ENCODE results near the gene SPECC1.
A peak's percentile ranks its signal among the peaks of the same experiment; 100 is the strongest.
"Not testable (repeated sequence)": the region's sequence is repeated elsewhere in the genome, so short reads cannot be mapped to it uniquely, and the experiment has no call there.

SPECC1 gene

DNA sequence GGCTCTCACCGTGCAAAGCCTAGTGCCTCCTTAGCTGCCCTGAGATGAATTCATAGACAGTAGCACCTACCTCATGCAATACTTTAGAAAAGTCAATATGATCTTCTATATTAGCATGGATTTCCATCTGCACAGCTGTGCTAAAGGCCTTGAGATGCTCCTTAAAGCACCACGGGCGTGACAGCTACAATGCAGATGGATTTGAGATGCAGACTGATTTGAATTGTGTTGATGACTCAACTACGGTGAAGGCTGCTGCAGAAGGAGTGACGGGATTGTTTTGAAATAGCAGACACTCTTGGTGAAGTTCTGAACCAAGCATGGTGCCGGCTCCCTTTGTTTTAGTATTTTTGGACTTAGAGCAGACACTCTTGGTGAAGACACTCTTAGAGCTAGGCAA is 88.2 kb downstream of the SPECC1 start:
- no peak for DNase-seq

- DNase-seq = no peak
These were observed 89.2 kb downstream of the SPECC1 start for GRCh38 chr17:20098314-20098713.

GRCh38 chr17:20100806-20101205 is 91.6 kb downstream of the SPECC1 start:
- not testable (repeated sequence) for DNase-seq

- no peak for DNase-seq
These were observed 94.6 kb downstream of the SPECC1 start for GRCh38 chr17:20103454-20104446.

- DNase-seq = peak; percentile 17
These were observed 96.6 kb downstream of the SPECC1 start for GRCh38 chr17:20105539-20106280.

- not testable (repeated sequence) for DNase-seq
These were observed 97.3 kb downstream of the SPECC1 start for GRCh38 chr17:20106446-20106845.

DNA sequence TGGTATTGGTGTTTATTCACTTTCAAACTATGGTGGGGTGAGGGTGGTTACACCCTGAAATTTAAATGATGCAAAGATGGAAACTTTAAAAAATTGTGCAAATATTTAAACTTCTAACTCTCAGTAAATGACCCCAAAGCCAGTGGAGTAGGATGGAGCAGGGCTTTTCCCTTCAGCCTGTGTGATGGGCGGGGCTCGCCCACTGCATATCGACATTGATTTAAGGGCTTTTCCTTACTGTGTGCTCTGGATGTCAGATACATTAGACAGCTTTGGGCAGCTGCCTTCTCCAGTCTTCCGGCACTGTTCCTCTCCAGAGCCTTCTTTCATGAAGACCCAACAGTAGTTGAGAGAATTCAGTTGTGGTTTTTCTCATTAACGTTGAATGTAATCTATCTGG is 99.9 kb downstream of the SPECC1 start:
- no peak for DNase-seq

GRCh38 chr17:20111538-20111937 is 102.4 kb downstream of the SPECC1 start:
- DNase-seq = no peak

- no peak for DNase-seq
These were observed 105.3 kb downstream of the SPECC1 start for GRCh38 chr17:20114466-20114865.

DNA sequence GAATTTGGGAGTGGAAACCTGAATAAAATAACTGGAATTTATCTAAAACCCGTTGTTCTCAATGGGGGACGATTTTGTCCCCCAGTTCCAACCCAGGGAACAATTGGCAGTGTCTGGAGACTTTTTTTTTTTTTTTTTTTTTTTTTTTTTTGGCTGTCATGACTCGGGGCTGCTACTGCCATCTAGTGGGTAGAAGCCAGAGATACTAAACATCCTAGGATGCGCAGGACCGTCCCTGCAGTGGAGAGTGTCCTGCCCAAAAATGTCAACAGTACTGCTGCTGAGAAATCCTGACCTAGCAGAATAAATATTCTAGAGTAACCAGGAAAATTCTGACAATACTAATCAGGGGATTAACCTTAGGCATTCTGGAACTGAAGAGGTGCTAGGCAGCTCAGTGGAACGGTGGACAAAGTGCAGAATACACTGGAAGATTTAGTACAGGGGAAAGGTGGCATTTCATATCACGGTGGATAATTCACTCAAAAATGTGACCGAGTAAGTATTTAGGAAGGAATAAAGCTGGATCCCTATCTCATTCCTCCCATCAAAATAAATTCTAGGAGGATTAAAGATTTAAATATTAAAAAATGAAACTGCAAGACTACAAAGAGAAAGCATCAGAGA is 107.6 kb downstream of the SPECC1 start:
- DNase-seq = peak; percentile 64

GRCh38 chr17:20118280-20118679 is 109.1 kb downstream of the SPECC1 start:
- no peak for DNase-seq

DNA sequence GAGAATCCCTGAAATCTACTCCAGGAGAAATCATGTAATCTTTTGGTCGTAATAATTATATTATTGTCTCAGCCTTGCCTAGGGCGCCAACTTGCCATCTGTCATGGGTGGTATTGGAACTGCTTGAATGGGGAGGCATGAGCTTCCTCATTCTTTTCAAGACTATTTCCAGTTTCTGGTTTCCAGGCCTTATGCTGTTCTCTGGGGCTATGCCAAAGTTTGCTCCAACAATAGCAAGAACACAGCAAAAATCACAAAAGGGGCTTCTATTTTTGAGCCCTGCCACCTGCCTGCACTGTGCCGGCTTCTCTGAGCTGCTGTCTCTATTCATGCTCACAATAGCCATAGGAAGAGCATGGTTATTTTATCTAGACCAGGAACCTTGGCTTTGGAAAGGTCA is 111.7 kb downstream of the SPECC1 start:
- no peak for DNase-seq

DNA sequence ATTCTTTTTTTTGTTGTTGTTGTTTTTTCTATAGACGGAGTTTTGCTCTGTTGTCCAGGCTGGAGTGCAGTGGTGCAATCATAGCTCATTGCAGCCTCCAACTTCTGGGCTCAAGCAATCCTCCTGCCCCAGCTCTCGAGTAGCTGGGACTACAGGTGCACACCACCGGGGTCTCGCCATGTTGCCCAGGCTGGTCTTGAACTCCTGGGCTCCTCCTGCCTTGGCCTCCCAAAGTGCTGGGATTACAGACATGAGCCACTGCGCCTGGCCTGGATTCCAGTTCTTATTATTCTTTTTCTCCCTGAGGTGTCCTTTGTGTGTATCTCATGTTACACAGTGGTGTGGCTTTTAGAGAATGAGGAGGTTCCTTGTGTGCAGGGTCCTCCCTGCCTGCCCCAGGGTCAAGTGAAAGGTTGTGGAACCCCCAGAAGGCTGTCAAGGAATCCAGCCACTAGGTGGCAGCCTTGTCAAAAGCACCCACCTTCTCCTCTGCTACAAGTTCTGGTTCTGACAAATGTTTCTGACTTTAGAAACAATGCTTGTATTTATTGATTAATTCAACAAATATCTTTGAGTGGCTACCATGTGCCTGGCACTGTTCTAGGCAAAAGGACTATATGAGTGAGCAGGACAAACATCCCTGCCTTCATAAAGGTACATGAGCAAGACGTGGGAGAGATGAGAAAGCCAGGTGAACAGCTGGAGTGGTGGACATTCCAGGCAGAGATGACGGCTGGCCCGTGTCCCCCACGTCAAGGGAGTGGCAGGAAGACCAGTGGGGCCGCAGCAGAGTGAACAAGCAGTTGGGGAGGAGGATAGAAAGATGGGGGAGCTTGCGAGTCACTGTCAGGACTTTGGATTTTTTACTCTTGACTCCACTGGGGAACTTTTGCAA is 112.4 kb downstream of the SPECC1 start:
- peak; percentile 50 for DNase-seq

DNA sequence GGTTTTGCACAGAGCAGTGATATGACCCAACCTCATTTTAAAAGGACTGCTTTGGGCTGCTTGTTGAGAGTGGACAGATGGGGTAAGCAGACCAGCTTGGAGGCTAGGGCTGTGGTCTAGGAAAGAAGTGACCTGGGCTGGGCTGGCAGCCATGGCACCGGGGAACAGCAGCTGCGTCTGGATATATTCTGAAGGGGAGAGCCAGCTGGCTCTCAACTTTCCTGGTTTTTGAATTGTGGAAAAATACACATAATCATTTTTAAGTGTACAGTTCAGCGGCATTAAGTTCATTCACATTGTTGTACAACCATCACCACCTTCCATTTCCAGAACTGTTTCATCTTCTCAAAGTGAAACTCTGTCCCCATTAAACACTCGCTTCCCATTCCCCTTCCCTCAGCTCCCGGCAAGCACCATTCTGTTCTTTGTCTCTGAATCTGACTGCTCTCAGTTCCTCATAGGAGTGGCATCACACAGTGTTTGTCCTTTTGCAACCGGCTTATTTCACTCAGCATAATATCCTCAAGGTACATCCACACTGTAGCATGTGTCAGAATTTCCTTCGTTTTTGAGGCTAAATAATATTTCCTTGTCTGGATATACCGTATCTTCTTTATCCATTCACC is 113.2 kb downstream of the SPECC1 start:
- no peak for DNase-seq

GRCh38 chr17:20123209-20123608 is 114.0 kb downstream of the SPECC1 start:
- DNase-seq = peak; percentile 60

DNA sequence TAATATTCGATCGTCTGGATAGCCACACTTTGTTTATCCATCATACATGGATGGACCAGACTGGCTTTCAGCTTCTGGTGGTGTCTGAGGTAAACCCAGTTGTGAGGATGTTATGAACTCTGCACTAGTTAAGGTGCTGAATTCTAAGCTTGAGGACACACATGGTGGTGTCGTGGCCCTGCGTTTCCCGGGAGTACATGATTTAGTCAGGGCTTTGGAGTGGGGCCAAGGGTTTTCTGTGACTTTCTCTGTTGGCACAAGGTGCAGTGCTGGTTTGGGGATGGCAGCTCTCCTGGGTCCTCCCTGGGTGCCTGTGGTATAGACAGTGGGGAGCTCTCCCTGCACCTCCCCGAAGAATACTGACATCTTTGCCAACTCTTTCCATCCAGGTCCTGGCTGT is 116.6 kb downstream of the SPECC1 start:
- DNase-seq = no peak

GRCh38 chr17:20127360-20128035 is 118.3 kb downstream of the SPECC1 start:
- no peak for DNase-seq

- DNase-seq = no peak
These were observed 119.0 kb downstream of the SPECC1 start for GRCh38 chr17:20128036-20128667.

GRCh38 chr17:20133517-20133916 is 124.4 kb downstream of the SPECC1 start:
- DNase-seq = no peak

DNA sequence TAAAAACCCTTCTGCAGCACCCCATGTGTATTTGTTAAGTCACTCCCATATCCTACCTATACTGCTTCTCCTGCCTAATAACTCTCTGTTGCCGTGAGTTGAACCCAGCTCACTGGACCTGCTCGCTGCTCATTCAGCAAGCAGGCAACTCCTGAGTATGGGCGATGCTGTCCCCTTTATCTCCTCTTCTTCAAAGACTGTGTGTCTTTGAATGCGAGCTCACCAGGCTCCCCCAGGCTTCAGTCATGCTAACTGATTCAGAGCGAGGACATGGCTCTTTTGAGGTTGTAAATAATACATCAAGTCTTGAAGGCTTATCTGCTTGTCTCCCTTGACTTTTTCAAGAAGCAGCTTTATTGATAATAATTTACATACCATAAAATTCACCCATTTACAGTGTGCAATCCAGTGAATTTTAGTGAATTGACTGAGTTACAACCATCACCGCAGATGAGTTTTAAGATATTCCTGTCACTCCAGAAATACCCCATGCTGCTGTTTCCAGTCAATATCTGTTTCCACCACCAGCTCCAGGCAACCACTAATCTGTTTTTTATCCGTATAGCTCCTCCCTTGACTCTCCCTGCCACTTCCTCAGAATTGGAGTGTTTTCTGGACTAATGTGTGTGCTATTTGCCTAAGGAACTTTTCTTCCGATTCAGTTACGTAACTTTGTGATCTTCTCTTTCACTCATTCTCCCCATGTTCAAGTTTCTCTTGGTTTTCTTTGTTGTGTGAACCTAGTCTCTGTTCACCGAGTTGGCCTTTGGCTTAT is 132.2 kb downstream of the SPECC1 start:
- DNase-seq = no peak
